ENCODE results near the gene RBM42. TPM values are rescaled to one million over a fixed set of nuclear protein-coding genes. Genes with fewer than 3 reads are reported as not detected.

RBM42 gene
- total RNA-seq, 2 donors from 2014 or later = 61.1 to 61.3 TPM

DNA sequence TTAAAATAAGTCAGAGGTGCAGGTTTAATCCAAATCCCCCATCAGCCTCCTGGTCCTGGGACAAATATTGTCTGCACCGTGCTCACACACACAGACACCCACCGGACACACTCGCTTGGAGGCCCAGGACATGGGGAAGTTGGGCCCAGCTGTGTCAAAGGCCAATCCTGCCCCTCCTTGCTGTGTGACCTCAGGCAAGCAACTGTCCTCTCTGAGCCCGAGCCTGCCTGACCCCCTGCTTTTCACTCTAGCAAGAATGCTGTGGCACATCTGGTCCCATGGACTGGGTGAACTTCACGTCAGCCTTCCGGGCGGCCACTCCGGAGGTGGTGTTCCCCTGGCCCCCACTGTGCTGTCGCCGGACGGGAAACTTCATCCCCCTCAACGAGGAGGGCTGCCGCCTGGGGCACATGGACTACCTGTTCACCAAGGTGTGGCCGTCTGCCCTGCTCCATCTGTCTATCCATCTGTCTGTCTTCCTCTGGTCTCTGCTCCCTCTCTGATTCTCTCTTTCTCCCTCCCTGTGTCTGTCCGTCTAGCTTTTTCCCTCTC, 46.8 kb downstream of the RBM42 start:
- intact Hi-C loops (cut with DNase I) = loop anchor here in 1 of 2 donors (5.0 kb wide), 1 partner anchor 118 kb away; no protein-coding TSS in a partner anchor
- no peak for DNase-seq (ENCODE audit: low spot score)

Other genes starting within 250 kb of the RBM42 start
- 1 to 10 TPM in 1 of 2 donors, under 1 TPM in 1; 0.95 to 1.8 TPM for gene FFAR2, start 180.8 kb upstream of the RBM42 start, total RNA-seq
- not detected for gene KRTDAP, start 138.6 kb upstream of the RBM42 start, total RNA-seq
- gene DMKN, start 115.4 kb upstream of the RBM42 start, total RNA-seq = 1 to 10 TPM; 2.1 to 2.2 TPM
- gene SBSN, start 100.7 kb upstream of the RBM42 start, total RNA-seq = not detected
- gene GAPDHS, start 95.6 kb upstream of the RBM42 start, total RNA-seq = not detected
- gene TMEM147, start 83.4 kb upstream of the RBM42 start, total RNA-seq = 10 to 100 TPM; 52.4 to 61.1 TPM
- gene ATP4A, start 65.4 kb upstream of the RBM42 start, total RNA-seq = not detected
- not detected for gene PMIS2, start 42.9 kb upstream of the RBM42 start, total RNA-seq
- 1 to 10 TPM; 7.9 to 8.3 TPM for gene HAUS5, start 16.3 kb upstream of the RBM42 start, total RNA-seq
- under 1 TPM; 0.74 to 0.81 TPM for gene ETV2, start 12.7 kb downstream of the RBM42 start, total RNA-seq
- gene COX6B1, start 19.3 kb downstream of the RBM42 start, total RNA-seq = 100 to 1,000 TPM; 228 to 290 TPM
- gene UPK1A, start 37.5 kb downstream of the RBM42 start, total RNA-seq = under 1 TPM in 1 of 2 donors, not detected in 1; 0.19 TPM
- not detected for gene ZBTB32, start 75.5 kb downstream of the RBM42 start, total RNA-seq
- 10 to 100 TPM; 23.1 to 23.5 TPM for gene KMT2B, start 89.0 kb downstream of the RBM42 start, total RNA-seq
- 1 to 10 TPM; 4.3 to 9.3 TPM for gene IGFLR1, start 113.4 kb downstream of the RBM42 start, total RNA-seq
- 10 to 100 TPM; 13.8 to 18.7 TPM for gene U2AF1L4, start 116.4 kb downstream of the RBM42 start, total RNA-seq
- gene PSENEN, start 116.6 kb downstream of the RBM42 start, total RNA-seq = 10 to 100 TPM; 33.6 to 37.3 TPM
- gene LIN37, start 119.5 kb downstream of the RBM42 start, total RNA-seq = 1 to 10 TPM; 8.3 to 9.4 TPM
- 100 to 1,000 TPM; 290 to 412 TPM for gene HSPB6, start 128.0 kb downstream of the RBM42 start, total RNA-seq
- 10 to 100 TPM; 18.4 to 19.3 TPM for gene PROSER3, start 129.1 kb downstream of the RBM42 start, total RNA-seq
- 1 to 10 TPM; 6.2 to 9.6 TPM for gene ARHGAP33, start 146.5 kb downstream of the RBM42 start, total RNA-seq
- gene PRODH2, start 183.8 kb downstream of the RBM42 start, total RNA-seq = not detected
- not detected for gene NPHS1, start 223.5 kb downstream of the RBM42 start, total RNA-seq
- not detected for gene KIRREL2, start 227.9 kb downstream of the RBM42 start, total RNA-seq
- 1 to 10 TPM; 3.9 to 7.3 TPM for gene APLP1, start 239.5 kb downstream of the RBM42 start, total RNA-seq